IPS-18a (cell line): ENCODE measurements around the gene SKAP1.

Source experiments
- H3K27ac ChIP-seq: one replicate; pipeline ENCODE4 v1.5.1; 2013; ENCODE audit warnings: low read length
- H3K27me3 ChIP-seq: one replicate; pipeline ENCODE4 v1.6.1; 2013; ENCODE audit warnings: mild to moderate bottlenecking, low read length; ENCODE audit not compliant: control insufficient read depth, insufficient read depth
- H3K36me3 ChIP-seq: one replicate; pipeline ENCODE4 v1.6.1; 2013; ENCODE audit warnings: low read depth, low read length; ENCODE audit not compliant: control insufficient read depth
- H3K4me1 ChIP-seq: one replicate; pipeline ENCODE4 v1.6.1; 2013; ENCODE audit warnings: low read depth, low read length; ENCODE audit not compliant: control insufficient read depth
- H3K4me3 ChIP-seq: one replicate; pipeline ENCODE4 v1.5.1; 2013; ENCODE audit warnings: low read length
- H3K9ac ChIP-seq: one replicate; pipeline ENCODE4 v1.6.1; 2013; ENCODE audit warnings: mild to moderate bottlenecking, low read length, moderate library complexity
- H3K9me3 ChIP-seq: one replicate; pipeline ENCODE4 v1.6.1; 2013; ENCODE audit warnings: low read depth, low read length; ENCODE audit not compliant: control insufficient read depth

The SKAP1 gene

GRCh38 chr17:48234922-48235321, 195.1 kb downstream of the SKAP1 start:
- Histone ChIP-seq H3K4me1 (no peaks in the 10 kb centered on the region), H3K9me3 (no peaks in the 10 kb centered on the region), H3K27ac (no peak overlapping the region), H3K36me3 (no peaks in the 10 kb centered on the region), H3K27me3 (no peaks in the 10 kb centered on the region), H3K9ac (no peak overlapping the region), H3K4me3 (no peak overlapping the region)

DNA sequence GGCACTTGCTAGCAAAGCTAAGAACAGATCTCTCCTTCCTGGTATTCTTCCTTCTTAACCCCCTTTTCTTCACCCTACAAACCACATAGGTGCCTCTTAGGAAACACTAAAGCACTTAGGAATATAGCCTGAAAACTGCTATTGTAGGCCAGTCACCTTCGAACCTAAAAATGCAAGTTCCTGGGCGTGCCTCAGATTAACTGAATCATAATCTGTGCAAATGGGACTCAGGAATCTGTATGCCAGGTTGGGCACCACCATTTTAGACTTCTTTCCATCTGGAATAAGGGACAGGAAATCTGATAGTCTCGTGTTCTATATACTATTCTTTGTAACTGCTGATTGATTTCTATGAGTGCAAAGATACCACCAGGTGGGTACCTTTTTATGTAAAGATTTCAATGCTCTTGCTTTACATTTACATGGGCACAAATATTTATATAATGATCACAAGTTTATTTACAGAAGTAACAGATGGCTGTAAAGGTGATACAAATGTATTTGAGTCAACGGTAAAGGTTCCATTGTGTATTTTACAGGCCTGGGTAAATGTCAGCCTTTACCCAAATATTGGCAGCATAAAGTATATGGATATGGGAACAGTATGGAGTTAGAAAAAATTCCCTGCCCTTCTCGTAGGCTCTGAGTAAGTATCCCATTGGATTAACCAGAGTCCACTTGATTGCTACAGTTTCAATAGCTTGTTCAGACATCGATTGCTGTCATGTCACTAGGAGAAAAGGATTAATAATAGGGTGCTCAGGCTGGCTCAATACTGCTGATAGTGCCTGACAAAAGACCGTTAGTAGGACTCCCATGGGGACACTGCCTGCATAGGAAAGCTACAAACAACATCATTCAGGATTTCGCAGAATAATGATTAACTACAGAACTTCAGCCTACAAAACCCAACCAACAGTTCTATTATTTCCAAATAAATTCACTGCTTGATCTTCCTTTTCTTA, 197.7 kb downstream of the SKAP1 start:
- Histone ChIP-seq H3K27ac (no peak overlapping the region), H3K4me3 (no peak overlapping the region), H3K9ac (no peak overlapping the region), H3K27me3 (no peaks in the 10 kb centered on the region), H3K36me3 (no peaks in the 10 kb centered on the region), H3K4me1 (no peaks in the 10 kb centered on the region), H3K9me3 (no peaks in the 10 kb centered on the region)

- H3K27ac ChIP-seq, result no peak overlapping the region
- H3K36me3 ChIP-seq, result no peaks in the 10 kb centered on the region
- no peak overlapping the region for H3K4me3 ChIP-seq
- peaks cover 11% of the 10 kb centered on the region for H3K4me1 ChIP-seq
- no peaks in the 10 kb centered on the region for H3K9me3 ChIP-seq
- no peaks in the 10 kb centered on the region for H3K27me3 ChIP-seq
- H3K9ac ChIP-seq, result no peak overlapping the region
Measured at GRCh38 chr17:48229936-48230335, 200.1 kb downstream of the SKAP1 start.

DNA sequence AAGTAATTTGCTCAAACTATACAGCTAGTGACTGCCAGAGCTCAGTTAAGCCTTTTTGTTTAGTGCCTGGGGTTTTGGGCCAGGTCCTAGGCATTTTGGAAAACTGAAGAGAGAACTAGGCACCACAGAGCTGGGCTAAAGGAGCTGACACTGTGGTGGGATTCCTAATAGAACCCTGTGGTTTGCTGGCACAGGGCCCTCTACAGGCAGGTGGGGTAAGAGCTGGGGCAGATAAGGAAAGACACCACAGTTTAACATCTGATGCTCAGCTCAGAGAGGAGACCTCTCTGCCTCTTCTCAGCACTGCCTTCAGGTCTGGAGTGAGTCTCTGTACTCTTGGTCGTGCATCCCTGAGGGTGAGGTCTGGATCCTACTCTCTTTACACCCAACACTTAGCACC, 201.3 kb downstream of the SKAP1 start:
- no peaks in the 10 kb centered on the region for H3K27me3 ChIP-seq
- no peak overlapping the region for H3K9ac ChIP-seq
- no peak overlapping the region for H3K27ac ChIP-seq
- peaks cover 12% of the 10 kb centered on the region for H3K4me1 ChIP-seq
- no peak overlapping the region for H3K4me3 ChIP-seq
- H3K9me3 ChIP-seq, result no peaks in the 10 kb centered on the region
- no peaks in the 10 kb centered on the region for H3K36me3 ChIP-seq

GRCh38 chr17:48225725-48226567, 204.1 kb downstream of the SKAP1 start:
- Histone ChIP-seq H3K27ac (no peak overlapping the region), H3K9ac (no peak overlapping the region), H3K9me3 (no peaks in the 10 kb centered on the region), H3K4me3 (no peak overlapping the region), H3K4me1 (peaks cover 12% of the 10 kb centered on the region), H3K27me3 (peaks cover 7% of the 10 kb centered on the region), H3K36me3 (no peaks in the 10 kb centered on the region)

- Histone ChIP-seq H3K9me3 (no peaks in the 10 kb centered on the region), H3K4me1 (peaks cover 23% of the 10 kb centered on the region), H3K4me3 (no peak overlapping the region), H3K9ac (no peak overlapping the region), H3K27me3 (peaks cover 12% of the 10 kb centered on the region), H3K27ac (no peak overlapping the region), H3K36me3 (no peaks in the 10 kb centered on the region)
Measured at GRCh38 chr17:48223945-48224344, 206.1 kb downstream of the SKAP1 start.

DNA sequence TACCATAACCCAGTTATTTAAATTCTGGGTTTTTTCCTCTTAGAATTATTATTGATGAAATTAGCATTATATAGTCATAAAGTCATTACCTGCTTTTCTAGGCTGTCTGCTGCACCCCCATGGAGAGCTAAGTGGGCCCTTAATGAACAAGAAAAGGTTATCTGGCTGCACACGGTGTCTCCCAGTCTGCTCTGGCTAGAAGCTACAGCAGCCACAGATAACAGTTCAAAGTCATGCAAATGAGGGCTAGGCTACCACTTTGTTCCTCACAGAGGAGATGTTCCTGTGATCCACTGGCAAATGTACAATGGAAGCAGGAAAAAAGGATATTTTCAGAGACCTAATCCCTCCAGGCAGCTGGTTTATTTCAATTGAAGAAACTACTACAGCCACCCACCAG, 210.4 kb downstream of the SKAP1 start:
- Histone ChIP-seq H3K27ac (no peak overlapping the region), H3K4me1 (peaks cover 10% of the 10 kb centered on the region), H3K36me3 (no peaks in the 10 kb centered on the region), H3K4me3 (no peak overlapping the region), H3K9me3 (no peaks in the 10 kb centered on the region), H3K9ac (no peak overlapping the region), H3K27me3 (peaks cover 17% of the 10 kb centered on the region)

DNA sequence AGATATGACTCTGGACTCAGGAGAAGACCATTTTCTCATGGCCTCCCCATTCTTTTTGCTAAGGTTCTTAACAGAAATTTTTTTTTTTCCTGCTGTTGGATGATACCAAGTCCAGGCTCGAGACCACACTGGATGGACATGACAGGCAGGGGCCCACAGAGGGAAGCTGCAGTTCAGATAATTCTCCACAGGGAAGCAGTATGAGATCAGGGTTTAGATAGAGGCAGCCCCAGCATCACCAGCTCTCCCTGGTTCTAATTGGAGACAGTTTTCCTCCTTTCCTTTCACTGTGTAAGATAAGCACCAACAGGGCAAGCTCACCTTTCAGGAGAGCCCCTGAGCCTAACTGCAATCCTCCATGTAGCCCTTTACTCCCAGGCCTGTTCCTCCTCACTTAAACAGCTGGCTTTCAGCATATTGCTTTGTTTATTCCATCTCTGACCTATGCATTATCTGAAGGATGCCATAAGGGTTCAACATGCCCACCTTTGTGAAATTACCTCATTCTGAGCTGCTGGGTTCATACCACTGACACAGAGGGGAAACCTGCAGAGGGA, 214.4 kb downstream of the SKAP1 start:
- Histone ChIP-seq H3K9ac (no peak overlapping the region), H3K4me3 (no peak overlapping the region), H3K27me3 (peaks cover 10% of the 10 kb centered on the region), H3K4me1 (peaks cover 10% of the 10 kb centered on the region), H3K36me3 (no peaks in the 10 kb centered on the region), H3K9me3 (no peaks in the 10 kb centered on the region), H3K27ac (no peak overlapping the region)

GRCh38 chr17:48213797-48214196, 216.2 kb downstream of the SKAP1 start:
- Histone ChIP-seq H3K27me3 (peaks cover 5% of the 10 kb centered on the region), H3K36me3 (no peaks in the 10 kb centered on the region), H3K4me1 (no peaks in the 10 kb centered on the region), H3K9ac (no peak overlapping the region), H3K9me3 (no peaks in the 10 kb centered on the region), H3K4me3 (no peak overlapping the region), H3K27ac (no peak overlapping the region)

DNA sequence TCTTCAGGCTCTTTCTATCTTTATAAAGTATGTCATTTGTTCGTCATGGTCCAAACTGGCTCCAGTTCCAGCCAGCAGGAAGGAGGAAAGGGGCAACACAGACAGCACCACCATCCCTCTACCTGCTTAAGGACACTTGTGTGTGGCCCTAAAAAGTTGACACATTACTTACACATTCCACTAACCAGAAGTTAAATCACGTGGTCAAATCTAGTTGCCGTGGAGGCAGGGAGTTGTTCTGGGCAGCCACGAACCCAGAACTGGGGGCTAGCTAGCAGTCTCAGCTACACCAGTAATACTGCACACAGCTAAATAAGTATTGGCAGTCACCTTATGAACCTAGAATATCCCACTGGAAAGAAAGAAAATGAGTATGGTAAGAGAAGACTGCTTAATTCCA, 218.2 kb downstream of the SKAP1 start:
- no peaks in the 10 kb centered on the region for H3K4me1 ChIP-seq
- H3K9ac ChIP-seq, result no peak overlapping the region
- no peak overlapping the region for H3K4me3 ChIP-seq
- H3K36me3 ChIP-seq, result no peaks in the 10 kb centered on the region
- H3K9me3 ChIP-seq, result no peaks in the 10 kb centered on the region
- no peak overlapping the region for H3K27ac ChIP-seq
- H3K27me3 ChIP-seq, result no peaks in the 10 kb centered on the region

- no peaks in the 10 kb centered on the region for H3K9me3 ChIP-seq
- H3K36me3 ChIP-seq, result no peaks in the 10 kb centered on the region
- H3K27me3 ChIP-seq, result no peaks in the 10 kb centered on the region
- no peak overlapping the region for H3K9ac ChIP-seq
- H3K4me3 ChIP-seq, result no peak overlapping the region
- no peak overlapping the region for H3K27ac ChIP-seq
- H3K4me1 ChIP-seq, result no peaks in the 10 kb centered on the region
Measured at GRCh38 chr17:48211011-48211410, 219.0 kb downstream of the SKAP1 start.
